SU-DHL-6 (cell line): Measurements from ENCODE around the gene CPT2.

Source experiments
- H2AFZ ChIP-seq: fragments of 200-600 bp; sonication (generic); 2 replicates; pipeline ENCODE4 v1.6.1; 2014; ENCODE audit warnings: low read depth, mild to moderate bottlenecking, moderate library complexity, mixed read lengths, antibody characterized with exemption, low read length; ENCODE audit not compliant: severe bottlenecking
- H3F3A ChIP-seq: fragments of 200-600 bp; shearing (Covaris generic); 2 replicates; pipeline ENCODE4 v1.6.0; 2016; ENCODE audit warnings: antibody characterized with exemption, mild to moderate bottlenecking; ENCODE audit not compliant: insufficient read depth
- H3K27ac ChIP-seq: fragments of 200-600 bp; sonication (generic); 2 replicates; pipeline ENCODE4 v1.5.1; 2016; ENCODE audit warnings: low read depth, mild to moderate bottlenecking, low read length, moderate library complexity, mixed read lengths
- H3K27me3 ChIP-seq: fragments of 200-600 bp; sonication (generic), shearing (Covaris generic); 2 replicates; pipeline ENCODE4 v1.6.0; 2014; ENCODE audit warnings: mild to moderate bottlenecking, low read length
- H3K36me3 ChIP-seq: fragments of 200-600 bp; sonication (generic); 2 replicates; pipeline ENCODE4 v1.6.1; 2014; ENCODE audit warnings: mild to moderate bottlenecking, low read length, mixed read lengths
- H3K4me2 ChIP-seq: fragments of 300-600, 200-600 bp; shearing (Covaris generic), sonication (generic); 2 replicates; pipeline ENCODE4 v1.6.0; 2014; ENCODE audit warnings: low read length, low read depth, mild to moderate bottlenecking; ENCODE audit not compliant: poor library complexity, severe bottlenecking
- H3K4me3 ChIP-seq: fragments of 200-600 bp; sonication (generic); 2 replicates; pipeline ENCODE4 v1.5.1; 2014; ENCODE audit warnings: antibody characterized with exemption, low read length, mild to moderate bottlenecking, mixed read lengths; ENCODE audit not compliant: insufficient read depth, poor library complexity, severe bottlenecking
- H3K79me2 ChIP-seq: fragments of 200-600 bp; sonication (generic); 2 replicates; pipeline ENCODE4 v1.6.1; 2014; ENCODE audit warnings: mild to moderate bottlenecking, low read length, moderate library complexity; ENCODE audit not compliant: insufficient read depth
- H3K9ac ChIP-seq: fragments of 200-600 bp; sonication (generic); 2 replicates; pipeline ENCODE4 v1.7.0; 2014; ENCODE audit warnings: mild to moderate bottlenecking, low read length
- H3K9me2 ChIP-seq: fragments of 200-600 bp; sonication (generic); replicated peaks from 2 replicates; pipeline ENCODE4 v1.6.1; 2014; ENCODE audit warnings: low read length; ENCODE audit not compliant: insufficient read depth
- H3K9me3 ChIP-seq: fragments of 200-600 bp; sonication (generic); 2 replicates; pipeline ENCODE4 v1.6.1; 2014; ENCODE audit warnings: low read length, mixed read lengths; ENCODE audit not compliant: insufficient read depth
- H4K20me1 ChIP-seq: fragments of 200-600 bp; sonication (generic); 2 replicates; pipeline ENCODE4 v1.6.1; 2014; ENCODE audit warnings: low read depth, mild to moderate bottlenecking, antibody characterized with exemption, low read length, moderate library complexity, mixed read lengths
- CTCF ChIP-seq: fragments of 200-600 bp; sonication (generic); IDR thresholded peaks from one replicate; pipeline ENCODE4 v1.5.1; 2017; ENCODE audit warnings: antibody characterized with exemption, mild to moderate bottlenecking, low read length, moderate library complexity; ENCODE audit not compliant: insufficient read depth, poor library complexity, severe bottlenecking
- EZH2phosphoT487 ChIP-seq: fragments of 200-600 bp; sonication (generic), shearing (Covaris generic); conservative IDR thresholded peaks from 2 replicates; pipeline ENCODE4 v1.6.1; 2018; ENCODE audit warnings: mild to moderate bottlenecking, antibody characterized with exemption, low read length, moderate library complexity, mixed read lengths

The CPT2 gene

GRCh38 chr1:53237638-53238037 lies 41.0 kb downstream of the CPT2 start:
- H2AFZ ChIP-seq: peak overlapping the region; percentile 78
- no peaks in the 10 kb centered on the region for H3K27me3 ChIP-seq
- no peaks in the 10 kb centered on the region; the same call in 1 of the 2 replicates for H4K20me1 ChIP-seq
- peaks cover 19% of the 10 kb centered on the region for H3F3A ChIP-seq
- no peak for TF ChIP-seq EZH2phosphoT487
- TF ChIP-seq CTCF: no peak
- peaks cover 10% of the 10 kb centered on the region; the same call in 1 of the 2 replicates for H3K36me3 ChIP-seq
- peak overlapping the region; percentile 85 for H3K9ac ChIP-seq
- no peaks in the 10 kb centered on the region for H3K9me2 ChIP-seq
- H3K4me2 ChIP-seq: peak overlapping the region; percentile 97
- no peaks in the 10 kb centered on the region for H3K9me3 ChIP-seq
- peak overlapping the region; percentile 95 for H3K4me3 ChIP-seq
- H3K27ac ChIP-seq: no peak overlapping the region
- H3K79me2 ChIP-seq: peaks cover 34% of the 10 kb centered on the region

- H3K36me3 ChIP-seq: peaks cover 7% of the 10 kb centered on the region; the same call in 1 of the 2 replicates
- peak within 1 kb of the TSS; percentile 85 for H3K9ac ChIP-seq
- 0 out of 2 replicates have a peak within 1 kb of the TSS, but pooled peaks have one; percentile 20 for H3K27ac ChIP-seq
- peak within 1 kb of the TSS; percentile 78 for H2AFZ ChIP-seq
- no peaks in the 10 kb centered on the region for H3K9me3 ChIP-seq
- no peaks in the 10 kb centered on the region for H3K9me2 ChIP-seq
- no peaks in the 10 kb centered on the region for H3K27me3 ChIP-seq
- H3K79me2 ChIP-seq: peaks cover 34% of the 10 kb centered on the region
- H3K4me2 ChIP-seq: peak within 1 kb of the TSS; percentile 97
- peak within 1 kb of the TSS; percentile 95 for H3K4me3 ChIP-seq
- peaks cover 23% of the 10 kb centered on the region for H3F3A ChIP-seq
- no peak for TF ChIP-seq CTCF
- no peak for TF ChIP-seq EZH2phosphoT487
- no peaks in the 10 kb centered on the region; the same call in 1 of the 2 replicates for H4K20me1 ChIP-seq
Observed at GRCh38 chr1:53238197-53239155, 41.9 kb downstream of the CPT2 start, which contains the start of gene MAGOH. Gene MAGOH (minus strand): TSS chr1:53238518. CDS start chr1:53238448, 70 bp downstream.

GRCh38 chr1:53241828-53242227 lies 45.2 kb downstream of the CPT2 start:
- no peaks in the 10 kb centered on the region for H3K27me3 ChIP-seq
- TF ChIP-seq CTCF: no peak
- no peak for TF ChIP-seq EZH2phosphoT487

More at GRCh38 chr1:53241828-53242227, 45.2 kb downstream of the CPT2 start:
- H3K9me3 ChIP-seq: no peaks in the 10 kb centered on the region
- H2AFZ ChIP-seq: no peak overlapping the region
- no peak overlapping the region for H3K27ac ChIP-seq
- H3K79me2 ChIP-seq: peaks cover 14% of the 10 kb centered on the region
- H4K20me1 ChIP-seq: no peaks in the 10 kb centered on the region; the same call in 1 of the 2 replicates
- H3K9me2 ChIP-seq: no peaks in the 10 kb centered on the region
- H3K4me3 ChIP-seq: no peak overlapping the region
- no peak overlapping the region for H3K9ac ChIP-seq
- H3F3A ChIP-seq: peaks cover 26% of the 10 kb centered on the region
- H3K4me2 ChIP-seq: no peak overlapping the region
- peaks cover 17% of the 10 kb centered on the region for H3K36me3 ChIP-seq
